ENCODE measurements around the gene TRNP1. TPM values are rescaled to one million over a fixed set of nuclear protein-coding genes. Genes with fewer than 3 reads are reported as not detected.

Gene TRNP1
- total and polyA plus RNA-seq, 4 donors = 2.0 to 23.1 (median 15.0) TPM

- TF ChIP-seq CTCF (IDR thresholded peaks at IDR 0.05; ENCODE audit: control extremely low read depth, extremely low read depth) = no peak
- no peak overlapping the region for H3K4me3 ChIP-seq
- H3K27ac ChIP-seq (ENCODE audit: low read depth in 1 of 2, low read length in 1 of 2) = no peak overlapping the region
- no peak overlapping the region for H3K9ac ChIP-seq (ENCODE audit: insufficient read depth in 1 of 2, low read length in 2 of 2)
- H3K4me1 ChIP-seq (ENCODE audit: control insufficient read depth in 5 of 5, insufficient read depth in 5 of 5, low read length in 5 of 5) = no peaks in the 10 kb centered on the region
- ATAC-seq (ENCODE audit: insufficient read depth, low FRiP score) = no peak
- 89 to 93% methylated on average over 6 of the region's 6 CpGs for WGBS, 2 donors
- no peaks in the 10 kb centered on the region for H3K36me3 ChIP-seq (ENCODE audit: control insufficient read depth in 4 of 4, insufficient read depth in 4 of 4, low read length in 4 of 4)
- no peak for DNase-seq
- no peaks in the 10 kb centered on the region for H3K9me3 ChIP-seq (ENCODE audit: control insufficient read depth in 4 of 4, insufficient read depth in 3 of 4, low read length in 3 of 4)
- peaks cover 0 to 18% (median 17%) of the 10 kb centered on the region in 3 donors for H3K27me3 ChIP-seq (ENCODE audit: control insufficient read depth in 3 of 3, insufficient read depth in 3 of 3, low read length in 2 of 3)
These were observed 28.3 kb upstream of the TRNP1 start for GRCh38 chr1:26965213-26965612.

- no peak for DNase-seq
- no peak for TF ChIP-seq CTCF (IDR thresholded peaks at IDR 0.05; ENCODE audit: control extremely low read depth, extremely low read depth)
- H3K9me3 ChIP-seq (ENCODE audit: control insufficient read depth in 4 of 4, insufficient read depth in 3 of 4, low read length in 3 of 4) = no peaks in the 10 kb centered on the region
- H3K4me3 ChIP-seq = no peak overlapping the region
- ATAC-seq (ENCODE audit: insufficient read depth, low FRiP score) = no peak
- H3K27me3 ChIP-seq (ENCODE audit: control insufficient read depth in 3 of 3, insufficient read depth in 3 of 3, low read length in 2 of 3) = peaks cover 0 to 15% (median 13%) of the 10 kb centered on the region in 3 donors
- WGBS, 2 donors = 87 to 89% methylated on average over 9 of the region's 9 CpGs
- no peak overlapping the region for H3K27ac ChIP-seq (ENCODE audit: low read depth in 1 of 2, low read length in 1 of 2)
- no peaks in the 10 kb centered on the region for H3K4me1 ChIP-seq (ENCODE audit: control insufficient read depth in 5 of 5, insufficient read depth in 5 of 5, low read length in 5 of 5)
- H3K36me3 ChIP-seq (ENCODE audit: control insufficient read depth in 4 of 4, insufficient read depth in 4 of 4, low read length in 4 of 4) = no peaks in the 10 kb centered on the region
- no peak overlapping the region for H3K9ac ChIP-seq (ENCODE audit: insufficient read depth in 1 of 2, low read length in 2 of 2)
These were observed 27.9 kb upstream of the TRNP1 start for GRCh38 chr1:26965628-26966027.

GRCh38 chr1:26970810-26971209 is 22.7 kb upstream of the TRNP1 start:
- no peaks in the 10 kb centered on the region for H3K4me1 ChIP-seq (ENCODE audit: control insufficient read depth in 5 of 5, insufficient read depth in 5 of 5, low read length in 5 of 5)
- no peaks in the 10 kb centered on the region for H3K9me3 ChIP-seq (ENCODE audit: control insufficient read depth in 4 of 4, insufficient read depth in 3 of 4, low read length in 3 of 4)
- WGBS, 2 donors = 71 to 79% methylated on average over 7 of the region's 7 CpGs
- DNase-seq = no peak
- no peak overlapping the region for H3K27ac ChIP-seq (ENCODE audit: low read depth in 1 of 2, low read length in 1 of 2)
- no peak overlapping the region for H3K4me3 ChIP-seq
- H3K27me3 ChIP-seq (ENCODE audit: control insufficient read depth in 3 of 3, insufficient read depth in 3 of 3, low read length in 2 of 3) = peaks cover 0 to 4% (median 0%) of the 10 kb centered on the region in 3 donors
- TF ChIP-seq CTCF (IDR thresholded peaks at IDR 0.05; ENCODE audit: control extremely low read depth, extremely low read depth) = no peak
- no peak for ATAC-seq (ENCODE audit: insufficient read depth, low FRiP score)
- no peak overlapping the region for H3K9ac ChIP-seq (ENCODE audit: insufficient read depth in 1 of 2, low read length in 2 of 2)
- no peaks in the 10 kb centered on the region for H3K36me3 ChIP-seq (ENCODE audit: control insufficient read depth in 4 of 4, insufficient read depth in 4 of 4, low read length in 4 of 4)

- Histone ChIP-seq H3K9me3 (ENCODE audit: control insufficient read depth in 4 of 4, insufficient read depth in 3 of 4, low read length in 3 of 4) (no peaks in the 10 kb centered on the region), H3K27ac (ENCODE audit: low read depth in 1 of 2, low read length in 1 of 2) (no peak overlapping the region)
These were observed 21.9 kb upstream of the TRNP1 start for GRCh38 chr1:26971590-26971989.

More at GRCh38 chr1:26971590-26971989, 21.9 kb upstream of the TRNP1 start:
- TF ChIP-seq CTCF (IDR thresholded peaks at IDR 0.05; ENCODE audit: control extremely low read depth, extremely low read depth) = no peak
- H3K9ac ChIP-seq (ENCODE audit: insufficient read depth in 1 of 2, low read length in 2 of 2) = no peak overlapping the region
- WGBS, 2 donors = 74 to 77% methylated on average over 3 of the region's 3 CpGs
- no peaks in the 10 kb centered on the region for H3K27me3 ChIP-seq (ENCODE audit: control insufficient read depth in 3 of 3, insufficient read depth in 3 of 3, low read length in 2 of 3)
- H3K36me3 ChIP-seq (ENCODE audit: control insufficient read depth in 4 of 4, insufficient read depth in 4 of 4, low read length in 4 of 4) = no peaks in the 10 kb centered on the region
- no peak overlapping the region for H3K4me3 ChIP-seq
- H3K4me1 ChIP-seq (ENCODE audit: control insufficient read depth in 5 of 5, insufficient read depth in 5 of 5, low read length in 5 of 5) = no peaks in the 10 kb centered on the region
- ATAC-seq (ENCODE audit: insufficient read depth, low FRiP score) (no peak), DNase-seq (no peak)

Measured in lung (tissue), 12 donors.